Ishikawa (cell line): ENCODE measurements around the gene ZC3H12D.

ENCODE experiments used
- CEBPB ChIP-seq: IDR thresholded peaks from 2 replicates; pipeline ENCODE4 v1.6.1; 2012
- EGR1 ChIP-seq: IDR thresholded peaks from 2 replicates; pipeline ENCODE4 v1.6.1; 2012
- EP300 ChIP-seq: IDR thresholded peaks from 2 replicates; pipeline ENCODE4 v1.6.1; 2012; ENCODE audit warnings: borderline replicate concordance
- FOXM1 ChIP-seq: IDR thresholded peaks from 2 replicates; pipeline ENCODE4 v1.6.1; 2012; ENCODE audit warnings: low read depth, borderline replicate concordance
- MAX ChIP-seq: IDR thresholded peaks from 2 replicates; pipeline ENCODE4 v1.6.1; 2012
- RAD21 ChIP-seq: IDR thresholded peaks from 2 replicates; pipeline ENCODE4 v1.6.1; 2012; ENCODE audit warnings: low read depth
- REST ChIP-seq: IDR thresholded peaks from 2 replicates; pipeline ENCODE4 v1.6.1; 2012; ENCODE audit warnings: low read depth, mild to moderate bottlenecking

- TF ChIP-seq RAD21: no peak
- TF ChIP-seq REST: no peak
- no peak for TF ChIP-seq EGR1
- no peak for TF ChIP-seq EP300
- no peak for TF ChIP-seq MAX
- no peak for TF ChIP-seq FOXM1
- TF ChIP-seq CEBPB: no peak
These were observed 19.1 kb upstream of the ZC3H12D start for GRCh38 chr6:149503872-149504271.
